SK-N-SH treated with all-trans-retinoic acid at 6 μM for 48 hours (cell line): Measurements from ENCODE around the gene ITGB1.

Source experiments
- ATAC-seq: fragments of 200-7000 bp; cut with Tn5 transposase; 3 replicates; pipeline ENCODE4 v1.9.1; 2020; ENCODE audit warnings: mild to moderate bottlenecking, moderate library complexity
- ARNTL ChIP-seq: fragments of 450-650 bp; formaldehyde crosslinking; IDR thresholded peaks from 2 replicates; pipeline ENCODE4 v1.5.0; 2020; ENCODE audit warnings: low read depth, mild to moderate bottlenecking, moderate library complexity, borderline replicate concordance
- BACH2 ChIP-seq: fragments of 250-450 bp; sonication (Bioruptor Pico); IDR thresholded peaks from 2 replicates; pipeline ENCODE4 v1.9.0; 2021; ENCODE audit warnings: mild to moderate bottlenecking, borderline replicate concordance
- CSDC2 ChIP-seq: fragments of 250-450 bp; sonication (Bioruptor Pico); IDR thresholded peaks from 2 replicates; pipeline ENCODE4 v1.5.0; 2020; ENCODE audit warnings: mild to moderate bottlenecking, moderate library complexity
- ESRRG ChIP-seq: fragments of 250-450 bp; sonication (Bioruptor Pico); IDR thresholded peaks from 2 replicates; pipeline ENCODE4 v1.6.1; 2021; ENCODE audit warnings: mild to moderate bottlenecking
- GLIS3 ChIP-seq: fragments of 250-450 bp; sonication (Bioruptor Pico); IDR thresholded peaks from 2 replicates; pipeline ENCODE4 v1.5.0; 2020; ENCODE audit warnings: mild to moderate bottlenecking, moderate library complexity
- ISL1 ChIP-seq: fragments of 250-450 bp; sonication (Bioruptor Pico); IDR thresholded peaks from 2 replicates; pipeline ENCODE4 v2.1.2; 2022; ENCODE audit warnings: mild to moderate bottlenecking, moderate library complexity
- OSR1 ChIP-seq: fragments of 250-450 bp; sonication (Bioruptor Pico); IDR thresholded peaks from 2 replicates; pipeline ENCODE4 v1.8.0; 2022; ENCODE audit warnings: moderate library complexity, mild to moderate bottlenecking, inconsistent platforms
- PPARA ChIP-seq: fragments of 250-450 bp; sonication (Bioruptor Pico); IDR thresholded peaks from 2 replicates; pipeline ENCODE4 v1.5.0; 2020; ENCODE audit warnings: mild to moderate bottlenecking, borderline replicate concordance
- RARB ChIP-seq: fragments of 250-450 bp; sonication (Bioruptor Pico); IDR thresholded peaks from 2 replicates; pipeline ENCODE4 v1.8.0; 2021; ENCODE audit warnings: mild to moderate bottlenecking, moderate library complexity
- TCF4 ChIP-seq: fragments of 250-450 bp; sonication (Bioruptor Pico); IDR thresholded peaks from 2 replicates; pipeline ENCODE4 v1.8.0; 2021; ENCODE audit warnings: mild to moderate bottlenecking, moderate library complexity, borderline replicate concordance
- TOX ChIP-seq: fragments of 250-450 bp; sonication (Bioruptor Pico); IDR thresholded peaks from 2 replicates; pipeline ENCODE4 v1.8.0; 2021; ENCODE audit warnings: mild to moderate bottlenecking, moderate library complexity, borderline replicate concordance
- ZC3H10 ChIP-seq: fragments of 250-450 bp; sonication (Bioruptor Pico); IDR thresholded peaks from 2 replicates; pipeline ENCODE4 v1.5.1; 2021; ENCODE audit warnings: mild to moderate bottlenecking, moderate library complexity
- ZFP3 ChIP-seq: fragments of 250-450 bp; sonication (Bioruptor Pico); IDR thresholded peaks from 2 replicates; pipeline ENCODE4 v1.5.0; 2020; ENCODE audit warnings: mild to moderate bottlenecking, moderate library complexity
- ZNF70 ChIP-seq: fragments of 450-650 bp; formaldehyde crosslinking; IDR thresholded peaks from 2 replicates; pipeline ENCODE4 v1.5.0; 2020; ENCODE audit warnings: mild to moderate bottlenecking, moderate library complexity
- TF ChIP-seq, protein P1 (sequence below): fragments of 250-450 bp; sonication (Bioruptor Pico); IDR thresholded peaks from 2 replicates; pipeline ENCODE4 v1.5.1; 2021; ENCODE audit warnings: mild to moderate bottlenecking, moderate library complexity
- TF ChIP-seq, protein P2 (sequence below): fragments of 250-450 bp; sonication (Bioruptor Pico); IDR thresholded peaks from 2 replicates; pipeline ENCODE4 v1.5.1; 2020; ENCODE audit warnings: low read depth, mild to moderate bottlenecking, moderate library complexity
- TF ChIP-seq, protein P3 (sequence below): fragments of 250-450 bp; sonication (Bioruptor Pico); IDR thresholded peaks from 2 replicates; pipeline ENCODE4 v1.5.0; 2020; ENCODE audit warnings: mild to moderate bottlenecking, moderate library complexity
- TF ChIP-seq, protein P4 (sequence below): fragments of 250-450 bp; sonication (Bioruptor Pico); IDR thresholded peaks from 2 replicates; pipeline ENCODE4 v1.8.0; 2021; ENCODE audit warnings: low read depth, mild to moderate bottlenecking, moderate library complexity, borderline replicate concordance

The ITGB1 gene

DNA sequence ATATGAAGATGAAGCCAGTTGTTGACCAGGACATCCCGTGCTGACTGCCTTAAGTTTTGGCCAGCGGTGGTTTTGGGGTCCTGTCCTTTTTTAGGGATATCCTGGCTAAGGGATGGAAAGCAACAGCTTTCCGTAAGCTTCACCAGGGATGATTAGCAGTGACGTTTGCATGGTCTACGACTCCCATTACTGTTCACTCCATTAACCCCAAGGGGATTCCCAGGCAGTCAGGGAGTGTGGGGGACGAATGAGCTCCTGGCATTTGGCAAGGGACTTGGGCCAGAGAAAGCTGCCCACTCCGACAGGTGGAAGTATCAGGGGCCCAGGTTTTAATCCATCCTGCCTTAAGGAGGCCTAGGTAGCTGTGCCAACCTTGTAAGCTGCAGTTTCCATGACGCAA, 66.8 kb downstream of the ITGB1 start:
- peak; percentile 12 for ATAC-seq

DNA sequence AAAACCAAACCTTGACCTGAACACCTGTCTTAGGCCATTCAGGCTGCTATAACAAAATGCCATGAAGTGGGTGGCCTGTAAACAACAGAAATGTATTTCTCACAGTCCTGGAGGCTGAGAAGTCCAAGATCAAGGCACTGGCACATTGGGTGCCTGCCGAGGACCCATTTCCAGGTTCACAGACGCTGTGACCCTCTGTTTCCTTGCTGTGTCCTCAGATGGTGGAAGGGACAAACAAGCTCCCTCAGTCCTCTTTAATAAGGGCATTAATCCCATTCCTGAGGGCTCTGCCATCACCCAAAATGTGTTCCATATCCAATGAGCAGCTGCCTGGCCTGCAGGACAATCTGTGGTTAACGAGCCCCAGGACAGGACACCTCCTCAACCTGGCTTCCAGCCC, 67.6 kb downstream of the ITGB1 start:
- TF ChIP-seq, protein P1, sequence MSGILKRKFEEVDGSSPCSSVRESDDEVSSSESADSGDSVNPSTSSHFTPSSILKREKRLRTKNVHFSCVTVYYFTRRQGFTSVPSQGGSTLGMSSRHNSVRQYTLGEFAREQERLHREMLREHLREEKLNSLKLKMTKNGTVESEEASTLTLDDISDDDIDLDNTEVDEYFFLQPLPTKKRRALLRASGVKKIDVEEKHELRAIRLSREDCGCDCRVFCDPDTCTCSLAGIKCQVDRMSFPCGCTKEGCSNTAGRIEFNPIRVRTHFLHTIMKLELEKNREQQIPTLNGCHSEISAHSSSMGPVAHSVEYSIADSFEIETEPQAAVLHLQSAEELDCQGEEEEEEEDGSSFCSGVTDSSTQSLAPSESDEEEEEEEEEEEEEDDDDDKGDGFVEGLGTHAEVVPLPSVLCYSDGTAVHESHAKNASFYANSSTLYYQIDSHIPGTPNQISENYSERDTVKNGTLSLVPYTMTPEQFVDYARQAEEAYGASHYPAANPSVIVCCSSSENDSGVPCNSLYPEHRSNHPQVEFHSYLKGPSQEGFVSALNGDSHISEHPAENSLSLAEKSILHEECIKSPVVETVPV, result no peak
- TF ChIP-seq OSR1 (CRISPR knock-in tag), result no peak
- TF ChIP-seq TOX (CRISPR knock-in tag), result no peak
- TF ChIP-seq, protein P2, sequence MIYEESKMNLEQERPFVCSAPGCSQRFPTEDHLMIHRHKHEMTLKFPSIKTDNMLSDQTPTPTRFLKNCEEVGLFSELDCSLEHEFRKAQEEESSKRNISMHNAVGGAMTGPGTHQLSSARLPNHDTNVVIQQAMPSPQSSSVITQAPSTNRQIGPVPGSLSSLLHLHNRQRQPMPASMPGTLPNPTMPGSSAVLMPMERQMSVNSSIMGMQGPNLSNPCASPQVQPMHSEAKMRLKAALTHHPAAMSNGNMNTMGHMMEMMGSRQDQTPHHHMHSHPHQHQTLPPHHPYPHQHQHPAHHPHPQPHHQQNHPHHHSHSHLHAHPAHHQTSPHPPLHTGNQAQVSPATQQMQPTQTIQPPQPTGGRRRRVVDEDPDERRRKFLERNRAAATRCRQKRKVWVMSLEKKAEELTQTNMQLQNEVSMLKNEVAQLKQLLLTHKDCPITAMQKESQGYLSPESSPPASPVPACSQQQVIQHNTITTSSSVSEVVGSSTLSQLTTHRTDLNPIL, result no peak
- TF ChIP-seq ISL1 (CRISPR knock-in tag), result no peak
- no peak for TF ChIP-seq ESRRG (CRISPR knock-in tag)
- TF ChIP-seq BACH2, result no peak
- TF ChIP-seq, protein P3, sequence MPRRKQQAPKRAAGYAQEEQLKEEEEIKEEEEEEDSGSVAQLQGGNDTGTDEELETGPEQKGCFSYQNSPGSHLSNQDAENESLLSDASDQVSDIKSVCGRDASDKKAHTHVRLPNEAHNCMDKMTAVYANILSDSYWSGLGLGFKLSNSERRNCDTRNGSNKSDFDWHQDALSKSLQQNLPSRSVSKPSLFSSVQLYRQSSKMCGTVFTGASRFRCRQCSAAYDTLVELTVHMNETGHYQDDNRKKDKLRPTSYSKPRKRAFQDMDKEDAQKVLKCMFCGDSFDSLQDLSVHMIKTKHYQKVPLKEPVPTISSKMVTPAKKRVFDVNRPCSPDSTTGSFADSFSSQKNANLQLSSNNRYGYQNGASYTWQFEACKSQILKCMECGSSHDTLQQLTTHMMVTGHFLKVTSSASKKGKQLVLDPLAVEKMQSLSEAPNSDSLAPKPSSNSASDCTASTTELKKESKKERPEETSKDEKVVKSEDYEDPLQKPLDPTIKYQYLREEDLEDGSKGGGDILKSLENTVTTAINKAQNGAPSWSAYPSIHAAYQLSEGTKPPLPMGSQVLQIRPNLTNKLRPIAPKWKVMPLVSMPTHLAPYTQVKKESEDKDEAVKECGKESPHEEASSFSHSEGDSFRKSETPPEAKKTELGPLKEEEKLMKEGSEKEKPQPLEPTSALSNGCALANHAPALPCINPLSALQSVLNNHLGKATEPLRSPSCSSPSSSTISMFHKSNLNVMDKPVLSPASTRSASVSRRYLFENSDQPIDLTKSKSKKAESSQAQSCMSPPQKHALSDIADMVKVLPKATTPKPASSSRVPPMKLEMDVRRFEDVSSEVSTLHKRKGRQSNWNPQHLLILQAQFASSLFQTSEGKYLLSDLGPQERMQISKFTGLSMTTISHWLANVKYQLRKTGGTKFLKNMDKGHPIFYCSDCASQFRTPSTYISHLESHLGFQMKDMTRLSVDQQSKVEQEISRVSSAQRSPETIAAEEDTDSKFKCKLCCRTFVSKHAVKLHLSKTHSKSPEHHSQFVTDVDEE, result no peak
- no peak for TF ChIP-seq RARB (CRISPR knock-in tag)
- TF ChIP-seq ZFP3 (CRISPR knock-in tag), result no peak
- peak; percentile 5 for ATAC-seq

More for the DNA sequence above, 66.8 kb downstream of the ITGB1 start:
- TF ChIP-seq ESRRG (CRISPR knock-in tag), result no peak
- TF ChIP-seq TCF4 (CRISPR knock-in tag), result no peak
- TF ChIP-seq CSDC2 (CRISPR knock-in tag), result no peak
- TF ChIP-seq PPARA (CRISPR knock-in tag), result no peak

DNA sequence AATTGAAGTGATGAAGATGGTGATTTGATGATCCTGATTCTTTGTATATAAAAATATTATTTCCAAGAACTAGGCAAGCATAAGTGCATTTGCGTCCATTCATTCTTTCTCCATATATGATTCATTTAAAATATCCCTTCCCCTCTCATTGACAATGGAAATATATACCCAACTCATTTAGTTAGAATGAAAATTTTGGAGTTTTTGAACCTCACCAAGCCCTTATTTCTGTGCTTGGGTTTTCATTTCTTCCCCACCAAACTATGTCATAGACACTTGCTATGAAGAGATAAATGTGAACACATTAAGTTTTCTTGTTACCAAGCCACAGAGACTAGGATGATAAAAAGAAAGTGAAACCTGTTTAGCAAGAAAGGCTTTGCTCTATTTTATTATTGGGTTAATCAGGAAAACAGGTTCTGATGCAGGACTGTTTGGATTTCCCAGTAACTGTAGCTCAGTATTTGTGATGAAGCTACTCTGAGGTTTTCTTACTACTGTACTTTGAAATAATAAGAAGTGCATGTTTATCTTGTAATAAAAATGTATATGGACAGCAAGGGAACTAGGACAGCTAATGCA, 68.3 kb downstream of the ITGB1 start:
- no peak for ATAC-seq
- TF ChIP-seq, protein P4, sequence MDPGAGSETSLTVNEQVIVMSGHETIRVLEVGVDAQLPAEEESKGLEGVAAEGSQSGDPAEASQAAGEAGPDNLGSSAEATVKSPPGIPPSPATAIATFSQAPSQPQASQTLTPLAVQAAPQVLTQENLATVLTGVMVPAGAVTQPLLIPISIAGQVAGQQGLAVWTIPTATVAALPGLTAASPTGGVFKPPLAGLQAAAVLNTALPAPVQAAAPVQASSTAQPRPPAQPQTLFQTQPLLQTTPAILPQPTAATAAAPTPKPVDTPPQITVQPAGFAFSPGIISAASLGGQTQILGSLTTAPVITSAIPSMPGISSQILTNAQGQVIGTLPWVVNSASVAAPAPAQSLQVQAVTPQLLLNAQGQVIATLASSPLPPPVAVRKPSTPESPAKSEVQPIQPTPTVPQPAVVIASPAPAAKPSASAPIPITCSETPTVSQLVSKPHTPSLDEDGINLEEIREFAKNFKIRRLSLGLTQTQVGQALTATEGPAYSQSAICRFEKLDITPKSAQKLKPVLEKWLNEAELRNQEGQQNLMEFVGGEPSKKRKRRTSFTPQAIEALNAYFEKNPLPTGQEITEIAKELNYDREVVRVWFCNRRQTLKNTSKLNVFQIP (CRISPR knock-in tag), result no peak
- TF ChIP-seq TCF4 (CRISPR knock-in tag) (no peak), PPARA (CRISPR knock-in tag) (no peak), TOX (CRISPR knock-in tag) (no peak), OSR1 (CRISPR knock-in tag) (no peak), RARB (CRISPR knock-in tag) (no peak), ARNTL (CRISPR knock-in tag) (no peak), GLIS3 (no peak), ISL1 (CRISPR knock-in tag) (no peak)
- TF ChIP-seq, protein P1, result no peak

DNA sequence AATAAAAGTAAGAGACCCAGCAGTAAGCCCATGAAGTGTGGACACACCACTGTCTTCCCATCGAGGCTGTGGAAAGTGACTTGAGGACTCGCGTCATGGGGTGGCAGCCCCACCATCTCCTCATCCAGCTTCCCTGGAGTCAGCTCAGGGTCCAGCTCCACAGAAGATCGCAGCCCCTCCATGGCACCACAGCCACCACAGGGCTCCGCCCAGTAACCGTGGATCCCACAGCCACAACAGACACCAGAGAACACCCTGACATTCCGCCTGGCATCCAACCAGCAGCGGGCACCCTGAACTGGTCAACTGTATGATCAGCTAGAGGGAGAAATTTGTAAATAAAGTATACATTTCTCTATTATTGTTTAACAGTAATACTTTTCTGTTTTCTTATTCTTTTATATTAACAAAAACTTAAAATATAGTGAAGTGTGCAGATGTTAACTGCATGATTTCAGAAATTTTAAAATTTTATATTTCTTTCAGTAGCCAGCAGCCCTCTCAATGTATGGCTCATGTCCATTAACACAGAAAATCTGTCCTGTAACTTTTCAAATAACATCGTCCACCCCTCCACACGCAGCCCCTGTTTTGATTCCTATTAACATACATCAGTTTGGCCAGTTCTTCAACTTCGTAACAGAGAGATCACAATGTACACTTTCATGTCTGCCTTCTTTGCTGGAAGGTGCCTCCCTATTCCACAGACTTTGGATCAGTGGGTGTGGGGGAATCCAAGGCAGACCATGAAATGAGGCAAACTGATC, 69.7 kb downstream of the ITGB1 start:
- ATAC-seq, result no peak
- TF ChIP-seq, protein P1, result no peak
- TF ChIP-seq ZC3H10 (CRISPR knock-in tag), result no peak
- TF ChIP-seq OSR1 (CRISPR knock-in tag), result no peak
- TF ChIP-seq, protein P2, result no peak
- TF ChIP-seq ZNF70, result no peak
- TF ChIP-seq, protein P4 (CRISPR knock-in tag), result no peak
- TF ChIP-seq TCF4 (CRISPR knock-in tag), result no peak
- TF ChIP-seq PPARA (CRISPR knock-in tag), result no peak
